ENCODE results near the gene SIL1. TPM values are rescaled to one million over a fixed set of nuclear protein-coding genes. Genes with fewer than 3 reads are reported as not detected.
"Not testable (repeated sequence)": the region's sequence is repeated elsewhere in the genome, so short reads cannot be mapped to it uniquely, and the experiment has no call there.

The SIL1 gene
- total RNA-seq: 10 to 100 TPM; 41.4 to 42.5 TPM
- long read RNA-seq, transcript SIL1-202 (10 exons, 1,923 nt): major isoform, 107 of 136 reads
- long read RNA-seq, partial matches to known transcripts: 4 of 136 reads
- long read RNA-seq, other reads (novel, unspliced or antisense): 22 of 136 reads

DNA sequence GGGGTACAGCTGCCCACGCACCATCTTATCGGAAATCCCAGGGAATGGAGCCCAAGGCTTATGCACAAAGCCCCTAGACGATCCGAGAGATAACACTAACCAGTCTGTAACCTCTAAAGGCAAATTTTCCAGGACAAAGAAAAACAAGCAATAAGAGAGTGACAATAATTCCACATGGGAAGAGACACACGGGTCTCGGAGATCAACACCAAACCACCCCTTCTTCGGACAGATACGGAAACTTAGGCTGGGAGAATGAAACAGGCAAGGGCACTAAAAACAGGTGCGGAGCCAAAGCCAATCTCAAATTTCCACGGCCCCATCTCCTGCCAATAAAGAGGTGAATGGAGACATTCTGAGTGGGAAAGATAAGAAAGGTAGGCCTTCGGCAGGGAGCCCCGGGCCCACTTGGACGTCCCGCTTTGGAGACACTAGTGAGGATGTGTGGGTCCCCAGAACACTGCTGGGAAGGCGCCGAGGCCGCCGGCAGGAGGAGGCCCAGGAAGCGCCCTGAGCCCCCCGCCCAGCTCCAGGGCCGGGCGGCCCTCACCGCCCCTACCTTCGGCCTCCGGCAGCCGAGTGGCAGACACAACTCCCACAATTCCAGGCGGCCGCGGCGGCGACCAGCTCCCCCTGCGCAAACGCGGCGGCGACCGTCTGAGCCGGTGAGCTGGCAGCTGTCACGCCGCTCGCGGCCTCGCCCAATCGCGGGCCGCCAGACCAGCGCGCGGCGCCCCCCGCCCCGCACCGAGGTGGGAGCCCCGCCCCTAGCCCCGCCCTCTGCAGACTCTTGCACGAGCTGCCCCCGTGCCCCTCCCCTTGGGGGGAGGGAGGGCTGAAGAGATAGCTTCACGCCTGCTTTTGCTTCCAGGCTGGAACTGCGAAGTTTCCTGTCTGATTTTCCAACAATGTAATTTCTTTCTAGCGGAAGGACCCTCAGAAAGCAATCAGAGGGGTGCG, at the start of gene SIL1:
Gene SIL1, minus strand, starts transcription at position 659 of the 960 bp plus-strand sequence. CDS start 70,525 bp downstream, outside the sequence.
- intact Hi-C loops (cut with DNase I): no loop called here

GRCh38 chr5:139246394-139246793, 48.2 kb upstream of the SIL1 start:
- peak in 1 of 2 donors; percentile 53 for ATAC-seq
- peak; percentile 28 for DNase-seq
- intact Hi-C loops (cut with DNase I): no loop called here

More for the DNA sequence above, at the start of gene SIL1:
- peak; percentile 98 for DNase-seq
- peak; percentile 100 for ATAC-seq

DNA sequence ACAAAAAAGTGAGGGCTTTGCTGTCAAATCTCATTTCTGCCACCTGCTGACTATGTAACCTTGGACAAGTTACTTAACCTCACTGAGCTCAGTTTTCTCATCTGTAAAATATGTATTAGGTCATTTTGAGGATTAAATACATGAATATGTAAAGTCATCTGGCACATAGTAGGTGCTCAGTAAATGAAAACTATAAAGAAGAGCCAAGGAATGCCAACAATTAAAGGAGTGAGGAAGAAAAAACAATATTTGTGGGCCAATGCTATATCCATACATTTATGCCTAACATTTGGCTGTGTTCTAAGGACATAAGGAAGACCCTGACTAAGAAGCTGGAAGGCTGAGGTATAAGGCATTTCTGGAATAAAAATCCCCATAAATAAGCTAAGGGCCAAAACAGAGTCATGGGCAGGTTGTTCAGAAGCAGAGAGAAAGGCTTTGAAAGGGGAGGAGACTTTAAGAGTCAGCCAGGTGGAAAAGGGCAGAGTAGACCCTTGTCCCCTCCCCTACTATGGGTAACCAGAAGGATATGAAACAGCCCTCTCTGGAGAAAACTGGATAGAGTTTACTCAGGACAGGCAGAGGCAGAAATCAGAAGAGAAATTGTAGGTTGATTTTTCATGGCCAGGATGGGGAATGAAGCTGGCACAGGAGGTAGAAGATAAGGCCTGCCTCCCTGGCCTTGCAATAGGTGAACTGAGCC, 47.6 kb upstream of the SIL1 start:
- ATAC-seq (no peak), DNase-seq (no peak)
- intact Hi-C loops (cut with DNase I): no loop called here

DNA sequence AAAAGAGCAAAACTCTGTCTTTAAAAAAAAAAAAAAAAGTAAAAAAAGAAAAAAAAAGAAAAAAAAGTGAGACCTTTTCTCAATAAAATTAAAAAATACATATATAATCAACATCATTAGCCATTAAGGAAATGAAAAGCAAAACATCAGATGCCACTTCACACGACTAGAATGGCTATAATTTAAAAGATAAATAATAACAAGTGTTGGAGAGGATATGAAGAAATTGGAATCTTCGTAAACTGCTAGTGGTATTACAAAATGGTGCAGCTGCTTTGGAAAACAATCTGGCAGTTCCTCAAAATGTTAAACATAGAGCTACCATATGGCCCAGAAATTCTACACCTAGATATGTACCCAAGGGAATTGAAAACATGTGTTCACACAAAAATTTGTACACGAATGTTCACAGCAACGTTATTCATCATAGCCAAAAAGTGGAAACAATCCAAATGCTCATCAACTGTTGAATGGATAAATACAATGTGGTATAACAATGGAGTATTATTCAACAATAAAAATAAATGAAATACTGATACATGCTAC, 45.3 kb upstream of the SIL1 start:
- DNase-seq: no peak
- no peak for ATAC-seq
- intact Hi-C loops (cut with DNase I): no loop called here

GRCh38 chr5:139241139-139241538, 43.0 kb upstream of the SIL1 start:
- no peak for DNase-seq
- intact Hi-C loops (cut with DNase I): no loop called here
- ATAC-seq: no peak

DNA sequence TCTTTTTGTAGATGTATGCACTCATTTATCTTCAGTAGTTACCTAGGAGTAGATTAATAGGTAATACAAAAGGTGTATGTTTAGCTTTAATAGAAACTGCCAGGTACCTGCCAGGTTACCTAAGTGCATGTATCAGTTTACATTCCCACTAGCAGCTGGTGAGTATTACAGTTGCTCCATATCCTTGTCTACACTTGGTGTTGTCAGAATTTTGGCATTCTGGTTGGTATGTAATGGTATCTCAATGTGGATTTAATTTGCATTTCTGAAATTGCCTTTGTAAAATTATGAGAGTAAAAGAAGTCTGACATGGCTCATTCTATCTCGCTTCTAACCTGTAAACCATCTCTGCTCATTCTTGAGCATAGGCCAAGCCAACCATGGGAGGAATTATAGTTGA, 38.3 kb upstream of the SIL1 start:
- DNase-seq (no peak), ATAC-seq (no peak)
- intact Hi-C loops (cut with DNase I): no loop called here

DNA sequence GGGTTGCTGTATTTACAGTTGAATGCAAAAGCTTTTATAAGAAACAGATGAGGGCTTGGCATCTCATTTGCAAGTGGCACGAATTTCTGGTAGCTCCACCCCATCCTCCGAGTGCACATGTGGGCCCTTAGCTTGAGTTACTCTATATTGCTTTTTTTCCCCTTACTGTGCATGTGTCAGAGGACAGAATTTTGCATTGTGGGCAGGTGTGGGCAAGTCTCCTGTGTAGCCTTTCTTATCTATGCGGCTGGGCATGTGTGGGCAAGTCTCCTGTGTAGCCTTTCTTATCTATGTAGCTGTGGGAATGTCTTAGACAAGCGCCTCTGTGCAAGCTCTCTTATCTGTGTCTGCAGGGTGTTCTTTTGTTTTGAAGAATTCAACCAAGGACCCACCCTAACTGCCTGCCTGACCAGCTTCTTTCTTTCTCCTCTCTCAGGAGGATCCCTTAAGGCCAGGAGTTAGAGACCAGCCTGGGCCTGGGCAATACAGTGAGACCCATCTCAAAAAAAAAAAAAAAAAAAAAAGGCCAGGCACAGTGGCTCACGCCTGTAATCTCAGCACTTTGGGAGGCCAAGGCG, 34.1 kb upstream of the SIL1 start:
- intact Hi-C loops (cut with DNase I): no loop called here
- ATAC-seq (no peak), DNase-seq (no peak)

GRCh38 chr5:139228201-139228803, 30.1 kb upstream of the SIL1 start:
- no peak for ATAC-seq
- intact Hi-C loops (cut with DNase I): no loop called here
- no peak for DNase-seq

- DNase-seq (no peak), ATAC-seq (no peak)
- intact Hi-C loops (cut with DNase I): no loop called here
These were observed 28.0 kb upstream of the SIL1 start for GRCh38 chr5:139226131-139226530.

GRCh38 chr5:139223481-139223880, 25.3 kb upstream of the SIL1 start:
- ATAC-seq: no peak
- intact Hi-C loops (cut with DNase I): no loop called here
- no peak for DNase-seq

GRCh38 chr5:139222346-139222745, 24.2 kb upstream of the SIL1 start:
- DNase-seq: no peak
- ATAC-seq: no peak
- intact Hi-C loops (cut with DNase I): no loop called here

DNA sequence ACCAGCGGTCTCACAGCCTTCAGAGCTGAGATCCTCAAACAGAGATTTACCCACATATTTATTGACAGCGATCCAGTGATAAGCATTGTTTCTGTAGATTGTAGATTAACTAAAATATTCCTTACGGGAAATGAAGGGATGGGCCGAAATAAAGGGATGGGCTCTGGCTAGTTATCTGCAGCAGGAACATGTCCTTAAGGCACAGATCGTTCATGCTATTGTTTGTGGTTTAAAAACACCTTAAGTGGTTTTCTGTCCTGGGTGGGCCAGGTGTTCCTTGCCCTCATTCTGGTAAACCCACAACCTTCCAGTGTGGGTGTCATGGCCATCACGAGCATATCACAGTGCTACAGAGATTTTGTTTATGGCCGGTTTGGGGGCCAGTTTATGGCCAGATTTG, 19.9 kb upstream of the SIL1 start:
- DNase-seq; intact Hi-C loops (cut with DNase I); ATAC-seq: not testable (repeated sequence)

GRCh38 chr5:139215107-139215975, 17.2 kb upstream of the SIL1 start:
- intact Hi-C loops (cut with DNase I): no loop called here
- ATAC-seq (no peak), DNase-seq (no peak)

GRCh38 chr5:139214646-139215045, 16.5 kb upstream of the SIL1 start:
- intact Hi-C loops (cut with DNase I): no loop called here
- no peak for ATAC-seq
- DNase-seq: no peak

- ATAC-seq (no peak), DNase-seq (no peak)
- intact Hi-C loops (cut with DNase I): no loop called here
These were observed 14.7 kb upstream of the SIL1 start for GRCh38 chr5:139212906-139213305.

DNA sequence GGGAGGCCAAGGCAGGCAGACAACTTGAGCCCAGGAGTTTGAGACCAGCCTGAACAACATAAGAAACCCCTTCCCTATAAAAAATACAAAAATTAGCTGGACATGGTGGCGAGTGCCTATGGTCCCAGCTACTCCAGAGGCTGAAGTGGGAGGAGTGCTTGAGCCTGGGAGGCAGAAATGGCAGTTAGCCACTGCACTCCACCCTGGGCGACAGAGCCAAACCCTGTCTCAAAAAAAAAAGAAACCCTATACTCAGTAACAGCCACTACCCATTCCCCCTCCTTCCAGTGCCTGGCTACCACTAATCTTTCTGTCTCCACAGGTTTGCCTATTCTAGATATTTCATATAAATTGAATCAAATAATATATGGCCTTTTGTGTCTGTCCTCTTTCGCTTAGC, 14.3 kb upstream of the SIL1 start:
- intact Hi-C loops (cut with DNase I): no loop called here
- peak in 1 of 2 donors; percentile 63 for ATAC-seq
- no peak for DNase-seq

DNA sequence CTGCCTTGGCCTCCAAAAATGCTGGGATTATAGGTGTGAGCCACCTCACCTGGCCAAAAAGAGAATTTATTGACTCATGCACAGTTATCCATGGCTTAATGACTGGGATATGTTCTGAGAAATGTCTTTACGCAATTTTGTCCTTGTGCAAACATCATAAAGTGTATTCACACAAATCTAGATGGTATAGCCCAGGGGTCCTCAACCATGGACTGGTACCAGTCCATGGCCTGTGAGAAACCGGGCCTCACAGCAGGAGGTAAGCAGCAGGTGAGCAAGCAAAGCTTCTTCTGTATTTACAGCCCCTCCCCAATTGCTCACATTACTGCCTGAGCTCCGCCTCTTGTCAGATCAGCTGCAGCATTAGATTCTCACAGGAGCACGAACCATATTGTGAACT, 12.4 kb upstream of the SIL1 start:
- ATAC-seq: no peak
- DNase-seq: no peak
- intact Hi-C loops (cut with DNase I): no loop called here

All from left cardiac atrium (tissue), 4 donors.